NCI-H187 (cell line): ENCODE data around the gene SCD5.
"Not testable (repeated sequence)": the region's sequence is repeated elsewhere in the genome, so short reads cannot be mapped to it uniquely, and the experiment has no call there.

Experiments
- DNase-seq, 2 experiments: peaks; one replicate each; lab custom pipeline; 2025; lab: John Stamatoyannopoulos, UW

Gene SCD5

DNA sequence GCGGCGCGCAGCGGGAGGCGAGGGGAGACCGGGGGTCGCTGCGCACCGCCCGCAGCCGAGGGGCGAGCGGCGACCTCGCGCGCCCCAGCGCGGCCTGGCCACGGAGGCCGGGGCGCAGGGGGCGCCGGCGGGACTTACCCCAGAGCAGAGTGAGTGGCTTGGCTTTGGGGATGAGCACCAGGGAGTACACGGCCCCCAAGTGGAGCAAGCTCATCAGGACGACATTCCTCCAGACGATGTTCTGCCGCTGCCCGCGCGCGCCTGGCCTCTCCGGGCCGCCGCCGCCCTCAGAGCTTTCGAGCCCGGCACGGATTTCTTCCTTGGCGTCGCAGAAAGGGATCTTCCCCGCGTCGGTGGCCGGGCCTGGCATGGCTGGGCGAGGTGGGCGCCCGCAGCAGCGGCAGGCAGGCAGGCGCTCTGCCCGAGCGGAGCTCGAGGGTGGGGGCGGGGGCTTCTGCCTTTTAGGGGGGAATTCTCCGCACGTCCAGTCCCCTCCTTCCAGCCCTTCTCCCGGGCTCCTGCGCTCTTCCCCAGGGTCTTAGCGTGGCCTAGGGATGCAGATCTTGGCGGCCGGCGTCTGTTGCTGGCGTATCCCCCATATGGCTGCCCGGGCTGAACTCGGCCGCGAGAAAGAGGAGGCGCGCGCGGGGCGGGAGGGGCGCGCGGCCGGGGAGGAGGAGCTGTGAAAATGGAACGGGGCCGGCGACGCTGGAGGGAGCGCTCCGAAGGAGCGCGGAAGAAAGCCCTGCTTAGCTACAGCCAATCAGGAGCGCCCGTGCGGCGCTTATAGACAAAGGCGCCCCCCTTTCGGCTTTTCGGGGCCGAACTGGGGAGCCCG is at the start of gene SCD5:
Gene SCD5, minus strand, starts transcription at position 629 of the 838 bp plus-strand sequence. Its CDS starts 259 bp downstream, at position 370.
- DNase-seq: peak; percentile 32 to 52

DNA sequence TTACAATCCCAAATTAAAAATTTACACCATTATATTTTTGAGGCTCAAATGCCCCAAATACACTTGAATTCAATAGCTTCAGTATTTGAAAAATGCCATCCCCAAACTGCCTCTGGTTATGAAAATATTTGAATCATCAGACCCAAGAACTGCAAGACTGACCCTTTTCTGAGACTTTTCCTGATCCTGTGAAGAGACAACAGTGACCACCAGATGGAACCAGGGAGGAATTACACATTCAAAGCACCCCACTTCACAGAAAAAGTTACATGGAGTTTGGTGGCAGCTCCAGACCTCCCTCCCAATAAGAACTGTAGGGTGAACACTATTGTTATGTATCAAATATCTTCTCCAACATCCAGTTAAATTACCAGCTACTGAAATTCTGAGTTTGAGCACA is 44.0 kb upstream of the SCD5 start:
- no peak for DNase-seq

DNA sequence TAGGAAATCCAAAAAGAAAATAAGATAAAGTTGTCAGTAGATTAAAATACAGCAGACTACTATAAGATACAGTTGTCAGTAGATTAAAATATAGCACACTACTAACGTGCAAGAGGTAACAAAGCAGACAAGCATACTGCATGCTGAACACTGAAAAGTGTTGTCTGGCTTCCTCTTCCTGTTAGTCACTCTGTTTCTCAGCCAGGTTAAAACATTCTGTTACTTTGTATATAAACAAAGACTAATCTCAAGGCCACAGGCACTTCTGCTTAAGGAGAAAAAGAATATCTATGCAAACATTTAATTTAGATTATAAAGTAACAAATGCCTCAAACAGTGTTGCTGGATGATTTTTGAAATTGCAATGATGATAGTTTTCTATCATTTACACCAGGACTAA is 41.0 kb upstream of the SCD5 start:
- DNase-seq: no peak

DNA sequence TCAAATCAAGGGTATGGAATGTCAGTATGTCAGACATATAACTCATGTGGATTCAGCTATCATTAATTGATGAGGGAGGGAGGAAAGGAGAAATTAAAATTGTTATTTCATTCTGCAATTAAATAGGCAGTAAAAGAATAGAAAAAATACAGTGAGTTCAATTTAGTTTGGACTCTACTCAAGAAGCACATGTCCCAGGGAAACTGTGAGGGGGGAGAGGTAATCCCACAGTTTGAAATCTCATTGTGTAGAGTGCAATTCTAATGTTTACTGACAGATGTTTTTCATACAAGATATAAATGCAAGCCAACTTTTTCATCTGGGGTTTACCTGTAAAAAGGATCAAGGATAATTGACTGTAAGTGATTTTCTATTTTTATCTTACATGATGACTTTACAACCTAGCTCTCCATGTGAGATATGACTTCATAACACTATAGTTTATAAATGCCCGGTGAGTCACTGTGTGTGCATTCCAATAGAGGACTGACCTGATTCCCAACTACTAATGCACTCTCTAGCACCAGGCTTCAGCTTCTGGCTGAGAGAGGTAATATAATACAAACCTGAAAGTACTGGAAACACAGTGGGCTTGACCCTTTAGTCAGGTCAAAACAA is 35.2 kb upstream of the SCD5 start:
- DNase-seq: no peak

DNA sequence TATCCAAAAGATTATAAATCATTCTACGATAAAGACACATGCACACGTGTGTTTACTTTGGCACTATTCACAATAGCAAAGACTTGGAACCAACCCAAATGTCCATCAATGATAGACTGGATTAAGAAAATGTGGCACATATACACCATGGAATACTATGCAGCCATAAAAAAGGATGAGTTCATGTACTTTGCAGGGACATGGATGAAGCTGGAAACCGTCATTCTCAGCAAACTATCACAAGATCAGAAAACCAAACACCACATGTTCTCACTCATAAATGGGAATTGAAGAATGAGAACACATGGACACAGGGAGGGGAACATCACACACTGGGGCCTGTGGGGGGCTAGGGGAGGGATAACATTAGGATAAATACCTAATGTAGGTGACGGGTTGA is 34.5 kb upstream of the SCD5 start:
- not testable (repeated sequence) for DNase-seq

DNA sequence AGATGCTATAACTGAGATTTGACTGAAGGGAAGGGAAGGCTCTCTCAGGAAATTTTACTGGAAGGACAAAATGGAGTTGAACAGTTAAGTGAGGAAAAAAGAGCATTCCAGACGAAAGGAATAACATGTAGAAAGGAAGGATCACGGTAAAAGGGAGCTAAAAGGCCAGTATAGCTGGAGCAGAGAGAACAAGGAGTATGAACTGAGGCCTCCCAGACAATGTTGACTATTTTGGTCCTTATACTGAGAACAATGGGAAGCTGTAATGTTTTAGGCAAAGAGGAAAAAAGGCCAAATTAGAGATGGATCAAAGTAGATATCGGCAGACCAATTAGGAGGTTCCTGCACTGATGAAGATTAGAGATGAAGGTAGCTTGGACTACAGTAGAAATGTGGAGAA is 26.8 kb upstream of the SCD5 start:
- DNase-seq: no peak

DNA sequence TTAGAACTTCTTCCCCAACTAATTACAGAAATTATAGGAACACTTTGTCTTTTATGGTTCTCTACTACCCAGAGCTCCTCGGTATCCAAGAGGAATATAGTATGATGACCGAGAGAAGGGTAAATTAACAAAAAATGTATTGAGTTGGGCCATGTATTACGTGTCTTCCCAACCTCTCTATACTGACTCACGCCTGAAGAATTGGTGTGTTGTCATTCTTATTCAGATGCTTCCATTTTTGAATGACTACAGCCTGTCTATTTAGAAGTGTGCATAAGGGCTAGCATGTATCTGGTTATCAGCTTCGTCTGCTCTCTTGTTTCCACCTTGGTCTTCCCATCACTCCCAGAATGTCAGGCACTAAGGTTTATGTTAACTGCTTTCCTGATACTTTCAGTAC is 24.5 kb upstream of the SCD5 start:
- DNase-seq: no peak

DNA sequence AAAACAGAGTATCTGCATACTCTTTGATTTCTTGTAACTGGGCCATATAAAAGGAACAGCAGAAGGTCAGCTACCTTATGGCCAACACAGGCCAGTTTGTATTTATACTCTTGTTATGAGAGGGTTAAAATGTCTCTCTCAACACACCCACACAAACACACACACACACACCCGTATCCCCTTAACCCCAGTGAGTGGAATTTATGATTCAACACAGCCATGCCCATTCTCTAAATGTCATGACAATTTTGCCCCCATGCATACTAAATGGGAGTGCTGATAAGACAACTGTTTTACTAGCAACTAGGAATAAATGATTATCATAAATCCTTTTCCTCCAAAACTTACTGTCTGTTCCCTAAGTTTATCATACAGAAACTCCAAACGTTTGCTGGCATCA is 22.1 kb upstream of the SCD5 start:
- DNase-seq: no peak

DNA sequence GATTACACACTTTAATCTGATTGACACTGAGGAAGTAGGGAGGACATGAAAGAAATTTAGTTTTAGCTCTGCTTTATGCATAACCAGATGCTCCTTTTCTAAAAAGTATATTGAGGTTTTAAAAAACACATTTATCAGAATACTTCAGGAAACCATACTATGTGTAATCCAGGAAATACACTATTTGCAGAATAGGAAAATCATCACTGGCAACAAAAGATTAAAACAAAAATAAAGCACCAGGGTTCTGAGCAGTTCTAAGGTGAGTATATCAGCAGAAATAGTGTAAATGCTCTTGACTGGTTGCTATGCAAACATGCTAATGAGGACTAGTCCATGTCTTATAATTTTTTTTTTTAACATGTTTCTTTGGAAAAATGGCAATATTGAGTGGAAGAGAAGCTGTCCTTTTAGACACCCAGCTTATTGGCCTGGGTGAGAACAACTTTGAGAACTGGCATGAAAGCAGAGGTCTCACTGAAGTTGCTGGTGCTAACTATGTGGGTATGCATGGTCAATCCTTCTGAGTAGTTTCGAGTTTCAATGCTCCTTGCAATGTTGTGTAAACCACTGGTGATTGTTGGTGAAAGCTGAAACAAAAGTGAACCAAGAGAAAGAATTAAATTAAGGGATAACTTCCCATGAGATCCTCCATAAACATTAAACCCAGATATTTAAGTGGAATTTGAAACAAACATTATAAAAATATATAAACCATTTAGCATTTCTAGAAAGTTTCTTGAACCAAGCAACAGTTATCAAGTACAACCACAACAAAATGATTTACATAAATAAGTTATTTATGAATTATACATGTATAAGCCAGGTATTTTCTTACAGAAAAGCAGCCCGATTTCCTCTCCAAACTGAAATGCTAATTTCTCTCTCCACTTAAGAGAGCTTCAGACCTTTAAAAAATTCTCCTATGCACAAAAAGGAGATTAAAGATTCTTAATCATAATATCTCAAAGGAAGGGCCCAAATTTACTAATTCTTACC is 20.4 kb upstream of the SCD5 start:
- DNase-seq: no peak

DNA sequence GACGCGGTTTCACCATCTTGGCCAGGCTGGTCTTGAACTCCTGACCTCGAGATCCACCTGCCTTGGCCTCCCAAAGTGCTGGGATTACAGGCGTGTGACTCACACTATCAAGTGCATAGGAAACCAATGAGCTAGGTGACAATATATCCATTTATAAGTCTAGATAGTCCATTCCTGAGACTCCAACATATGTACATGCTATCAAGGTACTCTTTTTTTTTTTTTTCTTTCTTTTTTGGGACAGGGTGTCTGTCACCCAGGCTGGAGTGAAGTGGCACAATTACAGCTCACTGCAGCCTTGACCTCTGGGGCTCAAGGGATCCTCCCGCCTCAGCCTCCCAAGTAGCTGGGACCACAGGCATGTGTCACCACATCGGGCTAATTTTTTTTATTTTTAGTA is 18.3 kb upstream of the SCD5 start:
- DNase-seq: not testable (repeated sequence)

DNA sequence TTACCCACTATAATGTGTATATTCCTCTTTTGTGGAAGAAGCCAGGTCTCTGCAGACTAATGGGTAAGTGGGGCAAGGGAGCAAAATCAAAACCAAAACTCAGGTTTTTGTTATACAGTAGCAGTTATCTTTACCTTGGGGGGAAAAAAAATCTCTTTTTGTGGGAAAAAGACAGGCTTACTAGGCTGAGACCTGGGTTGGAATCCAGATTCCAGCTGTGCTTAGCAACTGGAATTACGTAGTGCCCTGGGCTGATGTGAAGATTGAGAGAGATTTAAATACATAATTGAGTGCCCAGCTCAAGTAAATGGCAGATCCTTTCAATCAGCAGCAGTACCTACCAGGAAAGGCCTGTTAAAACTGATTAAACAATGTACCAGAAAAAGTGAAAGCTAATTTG is 15.4 kb upstream of the SCD5 start:
- DNase-seq: no peak

DNA sequence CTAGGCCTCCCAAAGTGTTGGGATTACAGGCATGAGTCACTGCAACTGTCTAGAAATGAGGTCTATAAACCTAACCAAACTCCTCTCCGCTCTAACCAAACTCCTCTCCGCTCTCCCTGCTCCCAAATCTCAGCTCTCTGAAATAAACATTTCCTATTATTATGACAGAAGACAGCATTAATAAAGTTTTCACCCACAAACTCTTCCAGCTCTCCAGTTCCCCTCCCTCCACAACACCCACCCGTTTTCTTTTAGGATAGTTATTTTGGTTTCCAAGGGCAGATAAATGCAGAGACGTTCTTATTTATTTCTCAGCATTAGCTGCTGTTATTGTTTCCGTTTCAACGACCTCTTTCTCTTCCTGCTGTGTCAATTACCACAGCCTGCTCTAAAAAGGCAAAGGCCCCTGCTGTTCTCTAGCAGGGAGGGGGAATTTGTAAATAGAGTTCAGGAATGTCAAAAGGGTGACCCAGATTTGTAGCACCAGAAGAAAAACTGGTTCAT is 13.3 kb upstream of the SCD5 start:
- DNase-seq: no peak

DNA sequence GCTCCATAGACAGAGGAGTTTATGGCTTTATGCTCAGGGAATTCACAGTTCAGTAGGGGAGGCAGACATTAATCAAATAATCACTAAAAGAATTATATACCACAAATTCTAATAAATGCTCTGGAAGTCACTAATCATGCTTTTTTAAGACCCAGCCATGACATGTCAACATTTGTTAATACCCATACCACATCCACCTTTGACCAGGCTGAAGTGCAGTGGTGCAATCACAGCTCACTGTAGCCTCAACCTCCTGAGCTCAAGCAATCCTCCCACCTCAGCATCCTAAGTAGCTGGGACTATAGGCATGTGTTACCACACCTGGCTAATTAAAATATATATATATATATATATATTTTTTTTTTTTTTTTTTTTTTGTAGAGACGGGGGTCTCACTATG is 12.8 kb upstream of the SCD5 start:
- DNase-seq: no peak

DNA sequence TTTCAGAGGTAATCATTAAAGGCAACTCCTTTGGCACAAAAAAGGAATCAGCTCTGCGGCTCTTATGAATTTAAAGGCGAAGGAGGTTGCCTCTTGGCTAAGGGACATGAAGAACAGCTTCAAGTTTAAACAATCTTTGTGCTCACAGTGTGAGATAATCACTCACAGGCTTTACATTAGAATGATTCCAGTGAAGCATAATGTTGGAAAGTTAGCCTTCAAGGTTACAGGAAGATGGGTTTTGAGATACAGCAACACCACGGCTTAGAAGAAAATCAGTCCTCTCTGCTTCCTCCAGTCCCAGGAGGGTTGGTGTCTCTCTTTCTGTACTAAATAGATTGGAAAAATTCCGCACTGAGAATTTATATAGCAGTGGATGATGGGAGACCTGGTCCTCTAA is 11.6 kb upstream of the SCD5 start:
- no peak for DNase-seq

DNA sequence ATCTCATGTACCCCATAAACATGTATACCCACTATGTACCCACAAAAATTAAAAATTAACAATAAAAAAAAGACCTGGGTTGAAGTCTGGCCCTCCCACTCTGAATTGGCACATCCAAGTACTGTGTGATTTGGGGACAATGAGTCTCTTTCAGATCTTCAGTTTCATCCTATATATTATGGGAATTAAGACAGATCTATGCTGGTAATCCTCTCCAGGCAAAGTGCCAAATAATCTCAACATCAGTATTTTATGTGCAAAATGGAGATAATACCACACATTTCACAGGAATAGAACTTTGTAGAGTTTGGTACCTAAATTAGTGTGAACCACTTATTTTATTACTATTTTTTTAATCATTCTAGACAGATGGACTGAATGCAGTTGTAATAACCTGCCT is 11.0 kb upstream of the SCD5 start:
- no peak for DNase-seq

DNA sequence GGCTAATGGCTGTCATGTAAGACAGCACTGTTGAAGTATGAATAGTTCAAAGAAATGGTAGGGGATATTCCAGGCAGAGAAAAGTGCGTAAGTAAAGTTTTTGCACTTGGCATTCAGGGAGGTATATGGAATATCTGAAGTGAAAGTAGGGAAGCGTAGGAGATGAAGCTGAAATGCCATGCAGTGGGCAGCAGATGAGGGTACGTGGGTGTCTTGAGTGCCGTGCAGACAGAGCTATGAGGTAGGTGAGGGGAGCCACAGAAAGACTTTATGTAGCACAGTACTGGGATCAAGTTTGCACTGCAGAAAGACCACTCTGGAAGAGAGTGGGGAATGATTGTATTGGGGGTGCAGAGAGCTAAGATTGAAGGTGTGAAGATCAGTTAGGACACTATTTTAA is 5.2 kb upstream of the SCD5 start:
- DNase-seq: no peak

DNA sequence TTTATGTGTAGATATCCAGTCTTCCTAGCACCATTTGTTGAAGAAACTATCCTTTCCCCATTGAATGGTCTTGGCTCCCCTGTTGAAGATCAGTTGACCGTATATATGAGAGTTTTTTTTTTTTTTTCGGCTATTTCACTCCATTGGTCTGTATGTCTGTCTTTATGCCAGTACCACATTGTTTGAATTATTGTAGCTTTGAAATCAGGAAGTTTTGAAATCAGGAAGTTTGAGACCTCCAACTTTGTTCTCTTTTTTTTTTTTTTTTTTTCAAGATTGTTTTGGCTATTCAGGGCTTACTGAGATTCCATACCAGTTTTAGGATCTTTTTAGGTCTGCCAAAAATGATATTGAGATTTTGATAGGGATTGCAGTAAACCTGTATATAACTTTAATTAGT is 4.3 kb upstream of the SCD5 start:
- no peak for DNase-seq

DNA sequence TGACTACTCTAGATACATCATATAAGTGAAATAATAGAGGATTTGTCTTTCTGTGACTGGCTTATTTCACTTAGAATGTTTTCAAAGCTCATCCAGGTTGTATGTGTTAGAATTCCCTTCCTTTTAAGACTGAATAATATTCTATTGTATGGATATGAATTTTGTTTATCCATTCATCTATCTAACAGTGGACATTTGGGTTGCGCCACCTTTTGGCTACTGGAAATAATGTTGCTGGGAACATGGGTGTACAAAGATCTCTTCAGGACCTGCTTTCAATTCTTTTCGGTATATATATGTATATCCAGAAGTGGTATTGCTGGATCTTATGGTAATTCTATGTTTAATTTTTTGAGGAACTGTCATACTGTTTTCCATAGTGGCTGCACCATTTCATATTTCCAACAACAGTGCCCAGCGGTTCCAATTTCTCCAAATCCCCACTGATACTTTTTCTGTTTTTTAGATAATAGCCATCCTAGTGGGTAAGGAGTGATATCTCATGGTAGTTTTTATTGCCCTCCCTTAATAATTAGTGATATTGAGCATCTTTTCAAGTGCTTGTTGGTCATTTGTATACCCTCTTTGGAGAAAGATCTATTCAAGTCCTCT is 3.4 kb upstream of the SCD5 start:
- DNase-seq: no peak

DNA sequence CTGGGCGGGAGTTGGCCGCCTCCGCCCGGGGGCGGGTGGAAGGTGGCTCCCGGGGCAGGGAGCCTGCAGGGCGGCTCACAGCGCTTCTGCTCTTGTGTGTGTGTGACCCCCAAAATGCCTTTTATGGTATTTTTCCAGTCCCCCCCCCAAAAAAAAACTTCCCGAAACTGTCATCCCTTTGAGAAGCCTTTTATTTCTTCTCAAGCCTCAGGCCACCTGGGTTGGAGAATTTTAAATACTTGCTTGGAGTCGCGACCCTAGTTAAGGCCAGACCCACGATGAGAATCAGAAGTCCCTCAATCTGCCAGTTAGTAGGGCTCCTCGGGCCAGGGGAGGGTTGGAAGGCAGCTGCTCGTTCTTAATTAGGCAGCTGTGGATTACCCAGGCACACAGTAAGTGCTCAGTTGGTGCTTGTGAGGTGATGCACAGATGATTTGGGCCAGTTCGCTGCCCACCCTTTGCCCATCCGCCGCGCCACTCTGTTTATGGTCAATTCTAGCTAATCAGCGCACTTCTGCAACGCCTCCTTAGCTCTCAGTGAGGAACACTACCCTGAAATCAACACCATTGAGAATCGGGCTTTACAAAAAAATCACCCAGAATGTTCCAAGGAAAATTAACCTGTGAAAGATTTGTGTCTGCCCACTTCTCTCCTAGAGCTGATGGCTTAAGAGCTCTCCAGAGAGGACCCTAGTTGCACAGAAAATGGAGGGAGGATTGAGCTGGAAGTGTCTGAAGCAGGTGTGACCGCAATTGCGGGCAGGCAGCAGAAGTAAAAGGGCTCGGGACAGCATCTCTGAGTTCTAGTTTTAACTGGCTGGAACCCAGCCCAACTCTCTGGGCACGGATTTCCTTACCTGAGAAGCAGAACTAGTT is 648 bp upstream of the SCD5 start:
- peak; percentile 38 to 58 for DNase-seq

DNA sequence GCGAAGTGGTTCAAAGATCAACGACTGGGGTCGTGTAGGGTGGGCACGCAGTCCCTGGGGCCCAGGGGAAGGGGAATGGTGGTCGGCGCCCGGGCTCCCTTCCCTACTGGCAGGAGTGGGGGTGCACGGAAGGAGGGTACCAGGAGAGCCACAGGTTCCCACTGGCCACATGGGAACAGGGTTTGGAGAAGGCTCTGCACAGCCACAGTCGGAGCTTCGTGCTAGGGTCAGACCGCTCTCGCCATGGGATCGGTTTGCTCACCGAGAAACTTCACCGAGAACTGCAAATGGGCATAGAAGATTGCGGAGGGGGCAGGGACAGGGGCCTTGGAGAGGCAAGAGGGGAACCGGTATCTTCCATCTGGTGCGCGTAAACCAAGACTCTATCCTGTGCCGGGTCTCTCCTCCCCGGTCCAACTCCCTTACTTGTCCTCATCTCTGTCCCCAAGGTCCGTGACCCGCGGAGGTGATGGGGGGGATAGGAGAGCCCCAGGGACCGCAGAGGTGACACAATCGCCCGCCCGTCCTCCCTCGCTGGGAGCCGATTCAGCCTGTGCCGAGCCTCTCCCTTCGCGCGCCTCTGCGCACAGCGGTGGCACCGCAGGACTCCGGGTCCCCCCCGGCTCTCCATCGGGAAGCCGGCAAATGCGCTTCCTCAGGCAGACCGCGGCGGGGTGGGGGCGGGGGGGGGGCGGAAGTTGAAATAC is 1.0 kb downstream of the SCD5 start:
- DNase-seq: no peak
